K562 treated with DMSO at 1 percent for 24 hours (cell line): ENCODE measurements around the gene ISL2. TPM values are rescaled to one million over a fixed set of nuclear protein-coding genes. Genes with fewer than 3 reads are reported as not detected.

Experiments
- total RNA-seq: library from RNA; unstranded; fragments of 300-600 nt; gene quantifications from 2 replicates; pipeline ENCODE4 v1.2.3, GENCODE V29; 2022; ENCODE audit warnings: low read depth; ENCODE audit not compliant: insufficient read depth

ISL2 gene
- total RNA-seq, result 17.9 and 20.5 TPM in 2 replicates

DNA sequence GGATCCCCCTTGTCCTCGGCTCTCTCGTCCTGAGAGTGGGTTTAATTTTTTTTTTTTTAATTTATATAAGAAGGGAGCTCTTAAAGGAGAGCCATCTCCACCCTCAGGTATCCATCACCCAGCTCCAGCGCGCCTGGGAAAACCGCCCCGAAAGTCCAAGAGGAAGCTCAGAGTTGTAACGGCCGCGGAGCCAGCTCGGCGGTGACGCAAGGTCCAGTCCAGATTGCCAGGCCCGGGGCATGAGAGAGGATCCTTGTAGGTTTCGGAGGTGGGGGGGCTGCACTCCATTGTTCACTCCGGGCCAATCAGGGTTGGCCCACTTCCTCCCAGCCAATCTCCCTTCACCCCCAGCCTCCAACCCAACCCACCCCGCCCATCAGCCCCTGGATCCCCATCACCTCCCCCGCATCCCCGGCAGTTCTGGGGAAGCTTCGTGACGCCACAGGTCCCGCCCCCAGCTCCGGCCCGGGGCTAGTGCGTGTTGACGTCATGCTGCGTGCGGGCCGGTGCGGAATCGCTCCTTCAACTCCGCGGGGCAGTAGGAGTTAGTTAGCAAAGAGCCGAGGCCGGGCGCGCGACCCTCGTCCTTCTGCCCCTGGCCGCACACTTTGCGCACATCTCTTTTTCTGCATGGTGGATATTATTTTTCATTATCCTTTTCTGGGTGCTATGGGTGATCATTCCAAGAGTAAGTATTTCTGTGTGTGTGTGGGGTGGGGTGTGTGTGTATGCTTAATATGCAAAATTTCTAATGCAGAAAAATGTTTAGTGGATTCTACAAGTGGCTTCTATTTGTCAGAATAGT, at the start of gene ISL2:
ISL2 (plus strand) TSS at position 520 of the 805 bp plus-strand sequence; CDS start at position 631, 111 bp downstream.

DNA sequence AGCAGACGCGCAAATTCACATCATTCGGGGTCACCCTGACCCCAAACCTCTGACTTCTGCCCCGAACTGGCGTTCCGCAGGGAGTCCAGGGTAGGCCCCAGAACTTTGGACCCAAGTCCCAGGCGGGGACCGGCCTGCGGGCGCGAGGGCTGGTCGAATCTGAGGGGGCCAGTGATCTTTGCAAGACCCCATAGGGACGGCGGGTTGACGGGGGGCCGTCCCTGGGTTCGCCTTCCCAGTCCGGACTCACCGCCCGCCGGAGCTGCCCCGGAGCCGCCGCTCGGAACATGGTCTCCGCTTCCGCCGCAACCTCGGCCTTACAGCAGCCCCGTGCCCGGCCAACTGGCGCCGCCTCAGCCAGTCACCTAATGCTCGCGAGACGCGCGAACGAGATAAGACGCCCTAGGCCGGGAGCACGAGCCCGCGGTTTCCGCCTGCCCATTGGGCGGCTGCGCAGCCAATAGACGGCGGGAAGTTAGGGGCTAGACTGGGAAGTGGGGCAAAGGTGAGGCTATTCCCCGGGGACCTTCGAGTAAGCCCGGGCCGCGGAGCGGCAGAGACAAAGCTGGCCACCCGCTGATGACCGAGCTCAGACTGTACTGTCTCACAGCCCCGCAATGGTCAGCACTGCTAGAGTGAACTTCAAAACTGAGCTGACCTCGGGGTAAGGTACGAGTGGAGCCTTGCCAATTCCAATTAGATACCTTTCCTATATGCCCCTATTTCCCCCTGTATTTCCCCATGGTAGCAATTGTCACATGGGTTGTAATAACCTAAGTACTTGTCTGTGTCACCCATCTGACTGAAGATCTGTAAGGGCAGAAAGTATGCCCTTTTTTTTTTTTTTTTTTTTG, 25.2 kb upstream of the ISL2 start, which contains the start of gene ETFA:
ETFA (minus strand) TSS at position 370 of the 854 bp plus-strand sequence; CDS start at position 289, 81 bp downstream.

Other genes starting within 250 kb of the ISL2 start
- 125 and 150 TPM in 2 replicates for gene ETFA, start 25.3 kb upstream of the ISL2 start, total RNA-seq